AML-193 (cell line): Measurements from ENCODE around the gene THAP3.
"Not testable (repeated sequence)": the region's sequence is repeated elsewhere in the genome, so short reads cannot be mapped to it uniquely, and the experiment has no call there.

Source experiments
- DNase-seq, 2 experiments: peaks; one replicate each; lab custom pipeline; 2025; lab: John Stamatoyannopoulos, UW

The THAP3 gene

DNA sequence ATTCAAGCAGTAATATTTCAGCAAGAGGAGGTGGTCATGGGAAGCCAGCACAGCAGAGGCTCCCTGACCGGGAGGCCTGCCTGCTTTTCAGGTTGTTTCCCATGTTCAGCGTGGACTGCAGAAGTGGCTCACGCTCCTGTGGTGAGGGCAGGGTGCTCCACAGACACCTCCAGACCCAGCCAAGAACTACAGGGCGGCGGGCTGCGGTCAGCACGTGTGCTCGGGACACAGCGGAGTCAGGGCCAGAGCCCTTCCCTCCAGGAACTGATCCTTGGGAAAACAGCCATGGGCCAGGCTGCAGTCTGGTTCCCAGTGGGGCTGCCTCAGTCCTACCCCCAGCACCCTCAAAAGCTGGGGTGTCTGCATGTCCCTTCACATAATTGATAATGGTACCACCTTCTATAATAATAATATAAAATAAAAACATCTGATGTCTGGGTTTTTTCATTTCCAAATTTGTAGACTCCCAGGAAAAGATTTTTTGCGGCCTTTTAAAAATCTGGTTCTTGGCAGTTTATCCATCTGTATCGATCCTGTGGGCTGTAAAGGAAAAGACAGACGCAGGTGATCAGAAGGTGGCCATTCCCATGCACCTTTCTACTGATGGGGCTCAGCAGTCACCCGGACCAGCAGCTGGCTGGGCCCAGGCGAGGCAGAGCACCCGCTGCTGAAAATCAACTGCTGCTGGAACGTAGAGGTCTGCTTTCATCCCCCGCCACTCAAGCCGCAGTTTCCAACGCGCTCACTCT is 10.7 kb downstream of the THAP3 start:
- no peak for DNase-seq

DNA sequence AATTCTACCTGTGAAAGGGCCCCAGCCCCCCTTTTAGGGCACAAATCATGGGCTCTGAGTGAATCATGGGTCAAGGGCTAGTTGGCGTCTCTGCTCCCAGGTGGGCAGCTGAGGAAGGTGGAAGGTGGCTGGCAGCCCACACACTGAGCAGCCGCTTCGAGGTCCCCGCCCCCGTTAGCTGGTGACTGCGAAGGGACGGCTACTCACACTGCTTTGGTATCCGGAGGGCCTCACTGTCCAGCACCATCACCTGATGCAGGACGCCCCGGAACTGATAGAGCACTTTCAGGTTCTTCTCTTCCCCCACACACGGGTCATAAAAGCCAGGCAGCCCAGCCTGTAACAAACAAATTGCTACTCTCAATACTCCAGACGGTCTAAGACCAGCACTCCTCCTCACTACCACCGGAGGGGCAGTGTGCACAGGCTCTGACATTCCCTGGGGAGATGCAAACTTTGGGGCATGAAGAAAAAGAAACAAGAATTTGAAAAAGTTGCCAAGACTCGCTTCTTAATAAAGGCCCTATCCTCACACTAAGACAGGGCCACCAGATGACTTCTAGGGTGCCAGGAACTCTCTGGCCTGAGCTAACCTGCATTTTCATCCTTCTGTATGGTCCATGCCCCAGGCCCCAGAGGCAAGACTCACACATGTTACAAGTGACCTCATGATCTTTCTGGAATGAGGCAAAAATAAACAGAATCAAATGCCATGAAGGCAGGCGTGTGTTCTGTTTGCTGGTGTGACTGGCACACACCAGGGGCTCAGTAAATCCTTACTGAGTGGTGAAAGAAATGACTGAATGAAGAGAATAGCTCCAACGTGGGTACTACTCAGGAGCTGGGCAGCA is 11.5 kb downstream of the THAP3 start:
- no peak for DNase-seq

GRCh38 chr1:6636778-6637177 is 12.1 kb downstream of the THAP3 start:
- DNase-seq = not testable (repeated sequence)

- no peak for DNase-seq
These were observed 13.1 kb downstream of the THAP3 start for GRCh38 chr1:6637770-6638169.

DNA sequence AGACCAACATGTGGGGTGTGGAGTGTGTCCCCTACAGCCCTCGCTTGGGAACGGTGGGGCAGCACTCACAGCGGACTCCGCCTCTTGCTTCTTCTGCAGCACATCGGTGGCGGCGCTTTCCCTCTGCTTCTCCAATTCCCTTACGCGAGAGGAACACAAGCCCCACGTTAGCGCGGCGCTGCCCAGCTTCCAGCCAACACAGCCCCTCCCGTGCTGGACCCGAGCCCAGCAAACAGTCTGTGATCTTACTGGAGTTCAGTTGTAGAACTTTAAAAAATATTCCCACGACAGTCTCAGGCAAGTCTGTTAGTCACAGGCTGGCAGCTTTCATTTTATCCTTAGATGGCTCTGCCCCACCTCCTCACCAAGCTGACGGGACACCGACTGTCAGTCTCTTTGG is 13.6 kb downstream of the THAP3 start:
- DNase-seq = no peak

- not testable (repeated sequence) for DNase-seq
These were observed 16.2 kb downstream of the THAP3 start for GRCh38 chr1:6640867-6641266.

GRCh38 chr1:6645018-6645417 is 20.4 kb downstream of the THAP3 start:
- DNase-seq = no peak

- DNase-seq = peak; percentile 45 to 68
These were observed 22.0 kb downstream of the THAP3 start for GRCh38 chr1:6646499-6647148.

DNA sequence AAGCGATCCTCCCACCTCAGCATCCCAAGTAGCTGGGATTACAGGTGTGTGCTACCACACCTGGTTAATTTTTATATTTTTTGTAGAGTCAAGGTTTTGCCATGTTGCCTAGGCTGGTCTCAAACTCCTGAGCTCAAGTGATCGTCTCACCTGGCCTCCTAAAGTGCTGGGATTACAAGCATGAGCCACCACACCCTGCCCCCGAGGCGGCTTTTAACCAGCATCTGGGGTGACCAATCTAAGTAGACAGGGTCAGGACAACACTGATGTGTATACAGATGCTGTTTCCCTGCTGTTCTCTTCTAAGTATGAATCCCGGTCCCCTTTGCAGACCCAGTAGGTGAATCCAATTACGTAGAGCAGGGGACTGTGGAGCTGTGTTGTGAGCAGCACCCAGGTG is 23.9 kb downstream of the THAP3 start:
- DNase-seq = no peak

GRCh38 chr1:6651909-6652308 is 27.2 kb downstream of the THAP3 start:
- no peak for DNase-seq

DNA sequence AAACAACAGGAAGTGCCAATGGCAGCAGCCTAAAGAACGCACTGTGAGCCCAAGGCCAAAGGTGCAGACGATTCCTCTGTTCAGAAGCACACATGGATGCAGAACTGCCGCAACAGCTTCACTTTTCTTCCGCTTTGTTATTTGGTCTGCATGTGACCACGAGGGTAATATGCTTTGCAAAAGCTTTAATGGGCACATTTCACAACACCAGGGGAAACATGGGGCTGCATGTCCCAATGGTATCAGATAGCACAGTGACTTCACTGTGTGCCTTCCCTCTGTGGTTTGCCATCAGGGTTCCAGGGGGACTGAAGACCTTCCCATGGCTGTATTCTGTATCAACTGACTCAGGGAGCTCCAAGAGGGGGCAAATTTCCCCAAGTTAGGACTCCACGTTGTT is 28.3 kb downstream of the THAP3 start:
- no peak for DNase-seq

- DNase-seq = no peak
These were observed 29.0 kb downstream of the THAP3 start for GRCh38 chr1:6653436-6654290.

DNA sequence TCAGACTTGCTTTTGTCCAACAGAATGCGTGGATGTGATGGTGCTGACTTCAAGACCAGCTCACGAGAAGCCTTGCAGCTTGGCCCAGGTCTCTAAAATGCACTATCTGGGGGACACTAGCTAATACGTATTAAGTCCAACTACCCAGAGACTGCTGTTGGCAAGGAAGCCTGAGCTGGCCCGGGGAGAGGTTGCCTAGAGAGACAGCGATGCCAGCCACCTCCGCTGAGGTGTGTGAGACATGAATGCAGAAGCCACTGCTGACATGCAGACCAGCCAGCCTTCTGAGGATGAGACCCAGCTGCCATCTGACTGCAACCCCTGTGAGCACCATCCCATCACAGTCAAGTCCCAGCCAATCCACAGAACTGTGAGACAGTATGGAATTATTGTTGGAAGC is 32.5 kb downstream of the THAP3 start:
- no peak for DNase-seq

GRCh38 chr1:6658359-6659060 is 33.8 kb downstream of the THAP3 start:
- no peak for DNase-seq

DNA sequence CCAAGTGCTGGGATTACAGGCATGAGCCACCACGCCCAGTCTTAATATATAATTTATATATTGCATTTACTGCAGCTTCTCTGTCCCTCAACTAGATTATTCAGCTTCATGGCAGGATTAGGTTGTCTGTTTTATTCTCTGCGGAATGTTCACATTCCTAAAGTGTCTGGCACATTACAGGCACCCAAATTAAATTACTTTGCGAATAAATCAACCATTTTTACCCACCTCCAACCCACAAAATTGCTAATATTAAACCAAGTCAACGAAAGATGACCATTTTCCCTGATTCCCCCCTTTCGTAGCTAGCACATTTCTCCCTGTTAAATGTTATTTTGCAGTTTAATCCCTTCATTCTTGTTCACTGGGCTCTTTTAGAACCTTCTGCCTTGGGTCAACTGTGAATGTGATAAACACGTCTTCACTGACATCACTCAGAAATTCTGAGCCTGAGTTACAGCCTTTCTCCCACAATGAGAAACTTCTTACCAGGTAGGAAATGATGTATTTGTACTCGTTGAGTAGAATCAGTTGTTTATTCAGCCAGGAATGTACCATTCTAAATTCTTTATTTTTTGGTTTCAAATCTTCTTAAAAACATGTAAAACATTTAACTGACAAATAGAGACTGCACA is 35.9 kb downstream of the THAP3 start:
- no peak for DNase-seq

- DNase-seq = not testable (repeated sequence)
These were observed 37.8 kb downstream of the THAP3 start for GRCh38 chr1:6662468-6662867.

- DNase-seq = no peak
These were observed 42.0 kb downstream of the THAP3 start for GRCh38 chr1:6666696-6667095.

DNA sequence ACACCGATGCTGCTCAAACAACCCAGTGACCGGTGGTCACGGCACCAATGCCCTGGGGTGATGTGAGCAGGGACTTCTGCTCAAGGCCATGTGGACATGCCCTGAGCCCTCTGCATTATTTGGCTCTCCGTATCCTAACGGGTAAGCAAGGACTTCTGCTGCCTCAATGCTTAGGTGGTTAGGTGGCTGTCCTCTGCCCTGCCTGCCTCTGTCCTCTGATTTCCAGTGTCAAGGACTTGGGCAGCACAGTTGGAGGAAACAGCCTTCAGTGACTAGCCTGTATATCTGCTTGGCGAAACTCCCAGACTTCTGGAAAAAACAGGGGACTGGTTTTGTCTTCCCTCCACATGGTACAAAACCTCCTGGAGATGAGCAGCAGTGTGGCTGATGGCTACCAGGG is 42.5 kb downstream of the THAP3 start:
- DNase-seq = no peak

- DNase-seq = no peak
These were observed 43.8 kb downstream of the THAP3 start for GRCh38 chr1:6668503-6668902.

DNA sequence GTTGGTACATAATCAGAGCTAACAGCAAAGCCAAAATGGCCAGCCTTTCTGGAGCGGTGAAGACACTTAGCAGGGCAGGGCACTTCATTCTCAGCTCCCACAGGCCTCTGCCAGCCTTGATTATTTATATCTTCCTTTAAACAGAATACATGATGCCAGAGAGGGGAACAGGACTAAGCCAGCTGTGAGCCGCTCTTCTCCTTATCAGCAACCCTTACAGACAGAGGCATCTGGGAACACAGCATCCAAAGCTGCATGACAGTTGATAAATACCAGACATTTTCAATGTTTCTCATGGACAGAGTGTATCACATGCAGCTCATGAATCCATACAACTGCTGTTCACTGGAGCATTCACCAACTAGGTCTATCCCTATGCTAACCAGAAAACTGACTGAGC is 47.9 kb downstream of the THAP3 start:
- no peak for DNase-seq
